WTC11 (cell line): ENCODE measurements around the gene UQCC2. TPM values are rescaled to one million over a fixed set of nuclear protein-coding genes. Genes with fewer than 3 reads are reported as not detected.

ENCODE experiments used
- ATAC-seq: fragments of 200-7000 bp; cut with Tn5 transposase; 2 replicates; pipeline ENCODE4 v1.10.0; 2021; ENCODE audit warnings: mild to moderate bottlenecking, moderate library complexity
- CTCF ChIA-PET: fragments of 300-600 bp; sonication (Branson Sonifier 250); formaldehyde crosslinking; loops from one replicate; lab custom pipeline; 2021; ENCODE audit warnings: antibody characterized with exemption; lab: Charles Lee
- POLR2A ChIA-PET: fragments of 350-600 bp; sonication (Branson Sonifier 250); formaldehyde crosslinking; loops from one replicate; lab custom pipeline; 2021; ENCODE audit warnings: antibody characterized with exemption; lab: Charles Lee
- DNase-seq: peaks from one replicate; pipeline ENCODE4 v3.0.0; 2021; ENCODE audit warnings: low spot score
- H3K27ac Mint-ChIP-seq: 2 replicates; pipeline ENCODE4 v1.8.0; 2021; ENCODE audit warnings: mixed read lengths
- H3K27me3 Mint-ChIP-seq: 2 replicates; pipeline ENCODE4 v1.8.0; 2021; ENCODE audit warnings: low read depth, mild to moderate bottlenecking, moderate library complexity, mixed read lengths
- H3K36me3 Mint-ChIP-seq: 2 replicates; pipeline ENCODE4 v1.8.0; 2021; ENCODE audit warnings: mixed read lengths
- H3K4me1 Mint-ChIP-seq: 2 replicates; pipeline ENCODE4 v1.8.0; 2022; ENCODE audit warnings: mixed read lengths
- H3K4me3 Mint-ChIP-seq: 2 replicates; pipeline ENCODE4 v1.8.0; 2021; ENCODE audit warnings: mild to moderate bottlenecking, moderate library complexity, mixed read lengths
- H3K9me3 Mint-ChIP-seq: 2 replicates; pipeline ENCODE4 v1.8.0; 2021; ENCODE audit warnings: mixed read lengths
- CDX4 ChIP-seq: fragments of 250-450 bp; sonication (Bioruptor Pico); IDR thresholded peaks from 2 replicates; pipeline ENCODE4 v1.9.0; 2021; ENCODE audit warnings: moderate library complexity, mild to moderate bottlenecking, inconsistent platforms, borderline replicate concordance
- ERG ChIP-seq: fragments of 250-450 bp; sonication (Bioruptor Pico); IDR thresholded peaks from 2 replicates; pipeline ENCODE4 v1.8.0; 2021; ENCODE audit warnings: mild to moderate bottlenecking
- FOXJ3 ChIP-seq: sonication (generic); formaldehyde crosslinking; IDR thresholded peaks from 2 replicates; pipeline ENCODE4 v1.9.0; 2021; ENCODE audit warnings: missing genetic modification reagents, mild to moderate bottlenecking, borderline replicate concordance
- FOXK1 ChIP-seq: sonication (generic); formaldehyde crosslinking; IDR thresholded peaks from 2 replicates; pipeline ENCODE4 v1.8.0; 2022; ENCODE audit warnings: mild to moderate bottlenecking, moderate library complexity, missing genetic modification reagents
- FOXP1 ChIP-seq: sonication (generic); formaldehyde crosslinking; IDR thresholded peaks from 2 replicates; pipeline ENCODE4 v1.8.0; 2022; ENCODE audit warnings: missing genetic modification reagents, mild to moderate bottlenecking, moderate library complexity, borderline replicate concordance
- FOXP4 ChIP-seq: sonication (generic); formaldehyde crosslinking; IDR thresholded peaks from 2 replicates; pipeline ENCODE4 v1.8.0; 2022; ENCODE audit warnings: mild to moderate bottlenecking, missing genetic modification reagents
- GABPB1 ChIP-seq: sonication (generic); formaldehyde crosslinking; IDR thresholded peaks from 2 replicates; pipeline ENCODE4 v1.8.1; 2023; ENCODE audit warnings: mild to moderate bottlenecking, missing genetic modification reagents
- KAT7 ChIP-seq: sonication (generic); formaldehyde crosslinking; IDR thresholded peaks from 2 replicates; pipeline ENCODE4 v1.8.1; 2023; ENCODE audit warnings: missing genetic modification reagents, mild to moderate bottlenecking, borderline replicate concordance
- NR2C2 ChIP-seq: sonication (generic); formaldehyde crosslinking; IDR thresholded peaks from 2 replicates; pipeline ENCODE4 v1.8.0; 2022; ENCODE audit warnings: mild to moderate bottlenecking, missing genetic modification reagents
- PRDM15 ChIP-seq: sonication (generic); formaldehyde crosslinking; IDR thresholded peaks from 2 replicates; pipeline ENCODE4 v1.8.0; 2022; ENCODE audit warnings: missing genetic modification reagents
- TEAD4 ChIP-seq: sonication (generic); formaldehyde crosslinking; IDR thresholded peaks from 2 replicates; pipeline ENCODE4 v1.8.0; 2022; ENCODE audit warnings: mild to moderate bottlenecking, missing genetic modification reagents
- TP53 ChIP-seq: sonication (generic); formaldehyde crosslinking; IDR thresholded peaks from 2 replicates; pipeline ENCODE4 v1.8.1; 2023; ENCODE audit warnings: mild to moderate bottlenecking, missing genetic modification reagents
- ZNF121 ChIP-seq: sonication (generic); formaldehyde crosslinking; IDR thresholded peaks from 2 replicates; pipeline ENCODE4 v1.8.0; 2023; ENCODE audit warnings: missing genetic modification reagents
- ZNF317 ChIP-seq: sonication (generic); formaldehyde crosslinking; IDR thresholded peaks from 2 replicates; pipeline ENCODE4 v1.8.1; 2023; ENCODE audit warnings: low read depth, mild to moderate bottlenecking, moderate library complexity, missing genetic modification reagents, borderline replicate concordance
- ZNF416 ChIP-seq: fragments of 250-450 bp; sonication (Bioruptor Pico); IDR thresholded peaks from 2 replicates; pipeline ENCODE4 v1.9.0; 2021; ENCODE audit warnings: mild to moderate bottlenecking, inconsistent platforms
- ZNF423 ChIP-seq: fragments of 250-450 bp; sonication (Bioruptor Pico); IDR thresholded peaks from 2 replicates; pipeline ENCODE4 v2.1.2; 2022; ENCODE audit warnings: mild to moderate bottlenecking, moderate library complexity
- total RNA-seq: library from RNA; stranded (reverse); gene quantifications from 3 replicates; pipeline ENCODE4 v1.2.3, GENCODE V29; 2021

UQCC2 gene
- total RNA-seq, 1 experiment from 2014 or later, result 65.8 TPM

GRCh38 chr6:33662318-33662717 lies 49.2 kb downstream of the UQCC2 start:
- POLR2A ChIA-PET, result interaction anchor here (0.6 kb wide), 2 partner anchors 16 to 29 kb away, joined by 3 read pairs; no protein-coding TSS in a partner anchor
- Mint-ChIP-seq H3K36me3 (peaks cover 12% of the 10 kb centered on the region; the same call in 1 of the 2 replicates), H3K4me1 (no peaks in the 10 kb centered on the region)

GRCh38 chr6:33661106-33661838 lies 50.2 kb downstream of the UQCC2 start:
- ChIA-PET POLR2A (no interaction called here), CTCF (interaction anchor here (1.8 kb wide), 1 partner anchor 29 kb away, joined by 4 read pairs; no protein-coding TSS in a partner anchor)
- peaks cover 10% of the 10 kb centered on the region for H3K4me1 Mint-ChIP-seq
- H3K9me3 Mint-ChIP-seq, result no peaks in the 10 kb centered on the region
- H3K4me3 Mint-ChIP-seq, result no peak overlapping the region
- ATAC-seq (no peak), DNase-seq (no peak)
- TF ChIP-seq FOXP4 (CRISPR knock-in tag) (no peak), ZNF121 (no peak), ZNF423 (CRISPR knock-in tag) (no peak), GABPB1 (no peak), ZNF416 (no peak)
- H3K36me3 Mint-ChIP-seq, result peaks cover 7% of the 10 kb centered on the region; the same call in 1 of the 2 replicates
- H3K27ac Mint-ChIP-seq, result no peak overlapping the region
- H3K27me3 Mint-ChIP-seq, result no peaks in the 10 kb centered on the region

More at GRCh38 chr6:33662318-33662717, 49.2 kb downstream of the UQCC2 start:
- DNase-seq (no peak), ATAC-seq (no peak)
- H3K27me3 Mint-ChIP-seq, result no peaks in the 10 kb centered on the region
- no peak overlapping the region for H3K4me3 Mint-ChIP-seq
- CTCF ChIA-PET, result interaction anchor here (0.7 to 1.8 kb wide), 2 partner anchors 30 to 79 kb away, joined by 3 to 4 read pairs; no protein-coding TSS in a partner anchor
- no peak overlapping the region for H3K27ac Mint-ChIP-seq
- TF ChIP-seq CDX4, result no peak
- no peak for TF ChIP-seq FOXK1 (CRISPR knock-in tag)
- TF ChIP-seq PRDM15 (CRISPR knock-in tag), result no peak
- no peak for TF ChIP-seq NR2C2 (CRISPR knock-in tag)
- no peak for TF ChIP-seq ZNF317 (CRISPR knock-in tag)
- TF ChIP-seq KAT7 (CRISPR knock-in tag), result no peak
- no peak for TF ChIP-seq TEAD4 (CRISPR knock-in tag)
- TF ChIP-seq ZNF416, result no peak
- no peak for TF ChIP-seq TP53 (CRISPR knock-in tag)
- H3K9me3 Mint-ChIP-seq, result no peaks in the 10 kb centered on the region

GRCh38 chr6:33659986-33660385 lies 51.5 kb downstream of the UQCC2 start:
- Mint-ChIP-seq H3K4me3 (no peak overlapping the region), H3K27ac (no peak overlapping the region), H3K4me1 (peaks cover 10% of the 10 kb centered on the region), H3K9me3 (no peaks in the 10 kb centered on the region), H3K36me3 (peaks cover 7% of the 10 kb centered on the region; the same call in 1 of the 2 replicates), H3K27me3 (no peaks in the 10 kb centered on the region)
- ATAC-seq (no peak), DNase-seq (no peak)
- no peak for TF ChIP-seq ERG (CRISPR knock-in tag)
- no peak for TF ChIP-seq FOXP1 (CRISPR knock-in tag)
- TF ChIP-seq FOXJ3 (CRISPR knock-in tag), result no peak
- ChIA-PET CTCF (interaction anchor here (0.9 to 1.5 kb wide), 2 partner anchors 53 to 70 kb away, joined by 3 read pairs; no protein-coding TSS in a partner anchor), POLR2A (no interaction called here)
